GM10266 (cell line): ENCODE data around the gene CD84.
"Not testable (repeated sequence)": the region's sequence is repeated elsewhere in the genome, so short reads cannot be mapped to it uniquely, and the experiment has no call there.

Experiments
- DNase-seq: peaks from one replicate; pipeline ENCODE4 v3.0.0; 2012; ENCODE audit errors: extremely low spot score
- CTCF ChIP-seq: IDR thresholded peaks from 2 replicates; pipeline ENCODE4 v1.5.1; 2012; ENCODE audit warnings: mild to moderate bottlenecking, low read depth; ENCODE audit not compliant: control insufficient read depth, insufficient read depth; ENCODE audit errors: missing control alignments

Gene CD84

GRCh38 chr1:160504651-160505050 is 74.6 kb downstream of the CD84 start:
- DNase-seq, result no peak
- TF ChIP-seq CTCF, result no peak

- no peak for DNase-seq
- no peak for TF ChIP-seq CTCF
Observed at GRCh38 chr1:160503087-160503486, 76.2 kb downstream of the CD84 start.

GRCh38 chr1:160500321-160500990 is 78.8 kb downstream of the CD84 start:
- DNase-seq, result no peak
- no peak for TF ChIP-seq CTCF

- no peak for TF ChIP-seq CTCF
- no peak for DNase-seq
Observed at GRCh38 chr1:160499631-160500030, 79.7 kb downstream of the CD84 start.

- DNase-seq, result not testable (repeated sequence)
Observed at GRCh38 chr1:160498301-160499065, 80.8 kb downstream of the CD84 start.

GRCh38 chr1:160496334-160496733 is 83.0 kb downstream of the CD84 start:
- no peak for TF ChIP-seq CTCF
- DNase-seq, result no peak

GRCh38 chr1:160494620-160495019 is 84.7 kb downstream of the CD84 start:
- DNase-seq, result no peak
- no peak for TF ChIP-seq CTCF
